GM12864 (cell line): ENCODE data around the gene ZBTB4.

Experiments used
- DNase-seq: peaks from one replicate; pipeline ENCODE4 v3.0.0-alpha.2; 2011; ENCODE audit warnings: low read depth
- H3K4me3 ChIP-seq: 2 replicates; pipeline ENCODE4 v1.5.1; 2011; ENCODE audit warnings: mild to moderate bottlenecking, low read depth, low read length, control low read depth
- CTCF ChIP-seq: IDR thresholded peaks from 2 replicates; pipeline ENCODE4 v1.5.1; 2011; ENCODE audit warnings: low read depth, mild to moderate bottlenecking, moderate library complexity, low read length, control low read depth, inconsistent platforms; ENCODE audit errors: missing control alignments

ZBTB4 gene

GRCh38 chr17:7418472-7419152 lies 60.8 kb downstream of the ZBTB4 start:
- no peak overlapping the region for H3K4me3 ChIP-seq
- no peak for DNase-seq
- TF ChIP-seq CTCF, result no peak

GRCh38 chr17:7417056-7417655 lies 62.3 kb downstream of the ZBTB4 start:
- H3K4me3 ChIP-seq, result no peak overlapping the region
- TF ChIP-seq CTCF, result no peak
- DNase-seq, result no peak

GRCh38 chr17:7416323-7416722 lies 63.1 kb downstream of the ZBTB4 start:
- no peak overlapping the region for H3K4me3 ChIP-seq
- no peak for DNase-seq
- peak; percentile 19 for TF ChIP-seq CTCF

- no peak overlapping the region for H3K4me3 ChIP-seq
- TF ChIP-seq CTCF, result no peak
- DNase-seq, result no peak
These were observed 63.6 kb downstream of the ZBTB4 start for GRCh38 chr17:7415784-7416183.

GRCh38 chr17:7414837-7415236 lies 64.6 kb downstream of the ZBTB4 start:
- DNase-seq, result no peak
- no peak overlapping the region for H3K4me3 ChIP-seq
- TF ChIP-seq CTCF, result no peak

- no peak overlapping the region for H3K4me3 ChIP-seq
These were observed 66.0 kb downstream of the ZBTB4 start for GRCh38 chr17:7413346-7413985.

More at GRCh38 chr17:7413346-7413985, 66.0 kb downstream of the ZBTB4 start:
- no peak for DNase-seq
- no peak for TF ChIP-seq CTCF
